ENCODE data around the gene PANX3.

GRCh38 chr11:124662106-124662505 lies 50.9 kb downstream of the PANX3 start:
- TF ChIP-seq RFX5 (IDR thresholded peaks at IDR 0.05; ENCODE audit: low read depth, low read length): no peak
- TF ChIP-seq CTCF (conservative IDR thresholded peaks at IDR 0.05; ENCODE audit: low read depth, low read length): no peak
- no peak for TF ChIP-seq POLR2A (IDR thresholded peaks at IDR 0.05; ENCODE audit: low read depth, low read length)
- TF ChIP-seq RAD21 (IDR thresholded peaks at IDR 0.05; ENCODE audit: low read length): no peak
- TF ChIP-seq MXI1 (IDR thresholded peaks at IDR 0.05; ENCODE audit: borderline replicate concordance, low read depth, low read length): no peak
- TF ChIP-seq BHLHE40 (IDR thresholded peaks at IDR 0.05; ENCODE audit: low read depth, low read length): no peak
